HT1080 (cell line): ENCODE measurements around the gene C17orf50. TPM values are rescaled to one million over a fixed set of nuclear protein-coding genes. Genes with fewer than 3 reads are reported as not detected.

Experiments used
- DNase-seq: peaks from one replicate; pipeline ENCODE4 v3.0.0-alpha.2; 2015; ENCODE audit warnings: low read depth
- total RNA-seq: library from RNA; depleted of rRNA; stranded (reverse); fragments of >200 nt; shearing (Covaris generic); gene quantifications from 2 replicates; pipeline ENCODE4 v1.2.3, GENCODE V29; 2014; rRNA removed

The C17orf50 gene
- total RNA-seq, 1 experiment from 2014 or later, result not detected

DNA sequence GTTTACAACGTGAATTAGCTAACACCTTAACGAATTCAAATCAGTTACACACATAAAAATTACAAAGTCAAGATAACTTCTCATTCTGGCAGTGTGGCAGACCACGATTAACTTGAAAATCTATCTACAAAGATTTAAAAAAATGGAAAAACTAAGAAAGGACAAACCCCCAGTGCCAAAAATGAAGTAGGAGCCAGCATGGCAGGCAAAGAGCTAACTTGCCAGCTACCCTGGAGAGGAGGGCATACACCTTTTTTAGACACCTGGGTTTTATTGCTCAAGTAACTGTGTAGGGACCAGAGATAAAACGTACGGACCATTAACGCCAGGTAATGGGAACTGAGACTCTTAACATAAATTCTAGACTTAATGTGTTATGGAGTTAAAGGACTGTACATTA, 51.1 kb downstream of the C17orf50 start:
- no peak for DNase-seq

DNA sequence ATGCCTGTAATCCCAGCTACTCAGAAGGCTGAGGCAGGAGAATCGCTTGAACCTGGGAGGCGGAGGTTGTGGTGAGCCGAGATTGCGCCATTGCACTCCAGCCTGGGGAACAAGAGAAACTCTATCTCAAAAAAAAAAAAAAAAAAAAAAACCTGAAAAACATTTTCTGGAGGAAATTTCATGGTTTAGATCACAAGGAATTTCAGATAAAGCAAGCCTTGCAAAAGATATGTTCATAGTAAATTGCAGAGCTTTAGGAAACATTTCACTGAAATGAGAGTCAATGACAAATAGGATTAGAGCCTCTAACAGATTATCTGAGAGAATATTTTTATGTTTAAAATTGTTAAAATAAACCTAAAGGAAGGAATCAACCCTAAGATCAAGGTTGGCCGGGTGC, 51.8 kb downstream of the C17orf50 start:
- no peak for DNase-seq

Other genes with a start within 250 kb of the C17orf50 start
- gene SLFN12L, start 223.2 kb upstream of the C17orf50 start, total RNA-seq, result not detected in 2 replicates
- gene SLFN14, start 200.1 kb upstream of the C17orf50 start, total RNA-seq, result not detected in 2 replicates
- 8.8 and 9.9 TPM in 2 replicates for gene PEX12, start 182.3 kb upstream of the C17orf50 start, total RNA-seq
- 66.7 and 130 TPM in 2 replicates for gene AP2B1, start 173.6 kb upstream of the C17orf50 start, total RNA-seq
- gene RASL10B, start 29.2 kb upstream of the C17orf50 start, total RNA-seq, result 6.8 and 7.6 TPM in 2 replicates
- 0.05 TPM in 1 of 2 replicates, not detected in the other for gene GAS2L2, start 7.6 kb upstream of the C17orf50 start, total RNA-seq
- gene MMP28, start 34.8 kb downstream of the C17orf50 start, total RNA-seq, result 0.13 and 0.18 TPM in 2 replicates
- 27.5 and 41.3 TPM in 2 replicates for gene TAF15, start 48.6 kb downstream of the C17orf50 start, total RNA-seq
- not detected in 2 replicates for gene HEATR9, start 108.0 kb downstream of the C17orf50 start, total RNA-seq
- not detected in 2 replicates for gene CCL5, start 119.5 kb downstream of the C17orf50 start, total RNA-seq
- gene RDM1, start 169.9 kb downstream of the C17orf50 start, total RNA-seq, result 3.2 and 5.1 TPM in 2 replicates
- gene LYZL6, start 182.8 kb downstream of the C17orf50 start, total RNA-seq, result not detected in 2 replicates
- not detected in 2 replicates for gene CCL16, start 220.6 kb downstream of the C17orf50 start, total RNA-seq
- gene CCL14, start 225.8 kb downstream of the C17orf50 start, total RNA-seq, result not detected in 2 replicates
- not detected in 2 replicates for gene CCL15, start 240.7 kb downstream of the C17orf50 start, total RNA-seq